ENCODE results near the gene SMC1B.

GRCh38 chr22:45453764-45454163 lies 40.4 kb upstream of the SMC1B start:
- no peak for TF ChIP-seq CTCF (IDR thresholded peaks at IDR 0.05)
- no peak for TF ChIP-seq REST (IDR thresholded peaks at IDR 0.05; ENCODE audit: insufficient read depth in 1 of 2, low read depth in 2 of 2, low read length in 1 of 2)
- TF ChIP-seq POLR2AphosphoS5 (IDR thresholded peaks at IDR 0.05; ENCODE audit: low read depth, low read length) = no peak
- TF ChIP-seq SIN3A (IDR thresholded peaks at IDR 0.05; ENCODE audit: borderline replicate concordance, insufficient read depth, low read depth, low read length) = no peak
